ENCODE data around the gene TEX51. TPM values are rescaled to one million over a fixed set of nuclear protein-coding genes. Genes with fewer than 3 reads are reported as not detected.

The TEX51 gene
- polyA plus RNA-seq, 3 donors, result not detected

- DNase-seq (ENCODE audit: low read depth in 3 of 3, low spot score in 2 of 3), result no peak
These were observed 47.8 kb downstream of the TEX51 start for GRCh38 chr2:126946318-126947102.

GRCh38 chr2:126947103-126947429 is 48.4 kb downstream of the TEX51 start:
- no peak for DNase-seq (ENCODE audit: low read depth in 3 of 3, low spot score in 2 of 3)

- no peak for DNase-seq (ENCODE audit: low read depth in 3 of 3, low spot score in 2 of 3)
These were observed 51.1 kb downstream of the TEX51 start for GRCh38 chr2:126949775-126950174.

GRCh38 chr2:126950504-126950903 is 51.8 kb downstream of the TEX51 start:
- DNase-seq (ENCODE audit: low read depth in 3 of 3, low spot score in 2 of 3), result no peak

Other genes starting within 250 kb of the TEX51 start
- gene GYPC, start 242.7 kb upstream of the TEX51 start, polyA plus RNA-seq (ENCODE audit: insufficient read length in 3 of 3), result 10 to 100 TPM; 63.2 to 67.0 (median 65.6) TPM
- 100 to 1,000 TPM in 1 of 3 donors, 10 to 100 TPM in 2; 84.5 to 100 (median 85.4) TPM for gene BIN1, start 208.3 kb downstream of the TEX51 start, polyA plus RNA-seq (ENCODE audit: insufficient read length in 3 of 3)